Upper lobe of right lung (tissue), 1 donor: ENCODE results near the gene C11orf87. TPM values are rescaled to one million over a fixed set of nuclear protein-coding genes. Genes with fewer than 3 reads are reported as not detected.

ENCODE experiments used
- ATAC-seq: fragments of 200-7000 bp; cut with Tn5 transposase; one replicate; pipeline ENCODE4 v1.9.1; 2020; ENCODE audit warnings: mild to moderate bottlenecking, moderate library complexity
- DNase-seq: peaks from one replicate; pipeline ENCODE4 v3.0.0-alpha.2; 2020
- H3K27ac ChIP-seq: fragments of 200-600 bp; one replicate; pipeline ENCODE4 v1.8.0; 2022
- H3K27me3 ChIP-seq: fragments of 200-600 bp; one replicate; pipeline ENCODE4 v1.8.0; 2022; ENCODE audit warnings: mild to moderate bottlenecking
- H3K36me3 ChIP-seq: fragments of 200-600 bp; one replicate; pipeline ENCODE4 v1.8.0; 2022
- H3K4me1 ChIP-seq: fragments of 200-600 bp; one replicate; pipeline ENCODE4 v1.8.0; 2022
- H3K4me3 ChIP-seq: fragments of 200-600 bp; one replicate; pipeline ENCODE4 v1.8.0; 2022; ENCODE audit warnings: mild to moderate bottlenecking
- H3K9me3 ChIP-seq: fragments of 200-600 bp; one replicate; pipeline ENCODE4 v1.8.0; 2022
- CTCF ChIP-seq: fragments of 200-600 bp; IDR thresholded peaks from one replicate; pipeline ENCODE4 v1.8.0; 2022; ENCODE audit warnings: antibody characterized with exemption
- intact Hi-C: fragments of 100-400 bp; cut with DNase I; formaldehyde crosslinking; loops from one replicate; pipeline ENCODE4 v1.11.0; 2022
- total RNA-seq: library from RNA; stranded (reverse); fragmentation: NEBNext Ultra II Directional; extraction: Animal tissue kit (Norgen Biotek cat#: 25700); gene quantifications from one replicate; pipeline ENCODE4 v1.2.1, GENCODE V29; 2021
- donor health status: DM: no; HTN: yes; CAD: no; lungs with severe emphysema.

Gene C11orf87
- total RNA-seq, 1 donor from 2014 or later = 0.35 TPM

GRCh38 chr11:109443052-109443451, 21.1 kb downstream of the C11orf87 start:
- H3K27me3 ChIP-seq = no peaks in the 10 kb centered on the region
- intact Hi-C loops = no loop called here
- no peak for TF ChIP-seq CTCF
- H3K9me3 ChIP-seq = no peaks in the 10 kb centered on the region
- H3K4me3 ChIP-seq = no peak overlapping the region
- DNase-seq (no peak), ATAC-seq (no peak)
- H3K4me1 ChIP-seq = no peaks in the 10 kb centered on the region
- no peaks in the 10 kb centered on the region for H3K36me3 ChIP-seq
- H3K27ac ChIP-seq = no peak overlapping the region

GRCh38 chr11:109454857-109455256, 32.9 kb downstream of the C11orf87 start:
- H3K4me3 ChIP-seq = no peak overlapping the region
- no peaks in the 10 kb centered on the region for H3K4me1 ChIP-seq
- H3K27ac ChIP-seq = no peak overlapping the region
- no peak for DNase-seq
- no peaks in the 10 kb centered on the region for H3K36me3 ChIP-seq
- TF ChIP-seq CTCF = no peak
- intact Hi-C loops = no loop called here
- H3K9me3 ChIP-seq = no peaks in the 10 kb centered on the region
- H3K27me3 ChIP-seq = no peaks in the 10 kb centered on the region
- no peak for ATAC-seq
